K562 (cell line): Measurements from ENCODE around the gene BMPR2. TPM values are rescaled to one million over a fixed set of nuclear protein-coding genes. Genes with fewer than 3 reads are reported as not detected.

Experiments
- CC2D1A ChIP-seq: fragments of 450-650 bp; IDR thresholded peaks from 2 replicates; pipeline ENCODE4 v1.6.1; 2017; ENCODE audit warnings: mild to moderate bottlenecking
- CXXC5 ChIP-seq: fragments of 250-450 bp; sonication (Bioruptor Pico); IDR thresholded peaks from 2 replicates; pipeline ENCODE4 v1.8.0; 2022; ENCODE audit warnings: inconsistent platforms, mild to moderate bottlenecking, moderate library complexity
- ELK3 ChIP-seq: fragments of 450-650 bp; formaldehyde crosslinking; IDR thresholded peaks from 2 replicates; pipeline ENCODE4 v1.4.0; 2020; ENCODE audit warnings: mild to moderate bottlenecking
- FOXK2 ChIP-seq, 2 experiments: fragments of 450-650 bp; IDR thresholded peaks in 1 of 2; conservative IDR thresholded peaks in 1 of 2; 2 replicates each; pipeline ENCODE4 v1.6.1; 2016; ENCODE audit warnings: low read depth in 2 of 2, mild to moderate bottlenecking in 1 of 2
- HMG20B ChIP-seq: fragments of 250-450 bp; sonication (Bioruptor Pico); IDR thresholded peaks from 2 replicates; pipeline ENCODE4 v1.5.0; 2021; ENCODE audit warnings: mild to moderate bottlenecking
- MAZ ChIP-seq, 2 experiments: fragments of 450-650 bp in 1 of 2; sonication (generic) in 1 of 2; formaldehyde crosslinking; IDR thresholded peaks in 1 of 2; conservative IDR thresholded peaks in 1 of 2; 2 replicates each; pipeline versions ENCODE4 v1.4.0 to v1.5.0; 2020; ENCODE audit warnings: mild to moderate bottlenecking in 1 of 2, missing genetic modification reagents in 1 of 2
- NCOA4 ChIP-seq: fragments of 450-650 bp; IDR thresholded peaks from 2 replicates; pipeline ENCODE4 v1.6.1; 2018; ENCODE audit warnings: mild to moderate bottlenecking; ENCODE audit not compliant: partially characterized antibody
- RAD21 ChIP-seq, 2 experiments: fragments of 250-450 bp in 1 of 2; fragments of 450-650 bp in 1 of 2; sonication (Bioruptor Pico) in 1 of 2; formaldehyde crosslinking in 1 of 2; IDR thresholded peaks in 1 of 2; conservative IDR thresholded peaks in 1 of 2; 2 replicates each; pipeline versions ENCODE4 v1.4.0 to v1.8.0; 2020 to 2022; ENCODE audit warnings: mild to moderate bottlenecking in 2 of 2, moderate library complexity in 1 of 2
- RBBP5 ChIP-seq: fragments of 200-600 bp; sonication (generic); IDR thresholded peaks from 2 replicates; pipeline ENCODE4 v1.6.1; 2012; ENCODE audit warnings: borderline replicate concordance, mild to moderate bottlenecking, low read length, control low read depth, inconsistent platforms; ENCODE audit not compliant: insufficient read depth, poor library complexity, severe bottlenecking
- REST ChIP-seq, 2 experiments: fragments of 450-650 bp; formaldehyde crosslinking in 1 of 2; IDR thresholded peaks; 2 replicates each; pipeline versions ENCODE4 v1.4.0 to v1.6.1; 2014 to 2020; ENCODE audit warnings: mild to moderate bottlenecking in 2 of 2, borderline replicate concordance in 1 of 2, low read depth in 1 of 2
- SMC3 ChIP-seq: conservative IDR thresholded peaks from 2 replicates; pipeline ENCODE4 v1.6.1; 2011; ENCODE audit warnings: low read depth, low read length, improper control_type of control experiment; ENCODE audit not compliant: insufficient read depth
- XRCC5 ChIP-seq: fragments of 200-400 bp; formaldehyde crosslinking; IDR thresholded peaks from 2 replicates; pipeline ENCODE4 v1.6.1; 2017; ENCODE audit warnings: low read depth, mild to moderate bottlenecking, low read length
- ZNF232 ChIP-seq: sonication (generic); formaldehyde crosslinking; IDR thresholded peaks from 2 replicates; pipeline ENCODE4 v1.8.0; 2022; ENCODE audit warnings: mild to moderate bottlenecking, missing genetic modification reagents
- polyA plus RNA-seq, 8 experiments: library from polyadenylated mRNA; depleted of rRNA in 4 of 8; stranded (reverse) in 5 of 8; unstranded in 3 of 8; fragments of >200 nt; fragmentation: Nextera tagmentation in 2 of 8; fragmentation: Illumina TruSeq in 1 of 8; extraction: Ambion mirVana in 2 of 8; extraction: Trizol in 1 of 8; gene quantifications; 2 replicates each; pipeline versions ENCODE4 v1.2.1 to v1.2.3, GENCODE V29; 2011 to 2014; ENCODE audit warnings: inconsistent platforms in 1 of 8, missing spikeins in 1 of 8
- total RNA-seq, 7 experiments: library from RNA; depleted of rRNA in 6 of 7; stranded (reverse); fragments of >200 nt in 6 of 7; fragmentation: Illumina TruSeq in 2 of 7; extraction: Trizol in 2 of 7; gene quantifications; 2 replicates each; pipeline versions ENCODE4 v1.2.1 to v1.2.3, GENCODE V29; 2011 to 2021; ENCODE audit warnings: low replicate concordance in 1 of 7
- TF ChIP-seq, protein P1 (sequence below): fragments of 200-800 bp; sonication (Bioruptor generic); IDR thresholded peaks from 2 replicates; pipeline ENCODE4 v1.6.1; 2017; ENCODE audit warnings: missing genetic modification characterization, missing compliant biosample characterization

BMPR2 gene
- total and polyA plus RNA-seq, 9 of the 15 experiments (the other 6 are each of a cell fraction or from before 2014, with no cell fraction given), result 0.73 to 5.0 (median 3.3) TPM

DNA sequence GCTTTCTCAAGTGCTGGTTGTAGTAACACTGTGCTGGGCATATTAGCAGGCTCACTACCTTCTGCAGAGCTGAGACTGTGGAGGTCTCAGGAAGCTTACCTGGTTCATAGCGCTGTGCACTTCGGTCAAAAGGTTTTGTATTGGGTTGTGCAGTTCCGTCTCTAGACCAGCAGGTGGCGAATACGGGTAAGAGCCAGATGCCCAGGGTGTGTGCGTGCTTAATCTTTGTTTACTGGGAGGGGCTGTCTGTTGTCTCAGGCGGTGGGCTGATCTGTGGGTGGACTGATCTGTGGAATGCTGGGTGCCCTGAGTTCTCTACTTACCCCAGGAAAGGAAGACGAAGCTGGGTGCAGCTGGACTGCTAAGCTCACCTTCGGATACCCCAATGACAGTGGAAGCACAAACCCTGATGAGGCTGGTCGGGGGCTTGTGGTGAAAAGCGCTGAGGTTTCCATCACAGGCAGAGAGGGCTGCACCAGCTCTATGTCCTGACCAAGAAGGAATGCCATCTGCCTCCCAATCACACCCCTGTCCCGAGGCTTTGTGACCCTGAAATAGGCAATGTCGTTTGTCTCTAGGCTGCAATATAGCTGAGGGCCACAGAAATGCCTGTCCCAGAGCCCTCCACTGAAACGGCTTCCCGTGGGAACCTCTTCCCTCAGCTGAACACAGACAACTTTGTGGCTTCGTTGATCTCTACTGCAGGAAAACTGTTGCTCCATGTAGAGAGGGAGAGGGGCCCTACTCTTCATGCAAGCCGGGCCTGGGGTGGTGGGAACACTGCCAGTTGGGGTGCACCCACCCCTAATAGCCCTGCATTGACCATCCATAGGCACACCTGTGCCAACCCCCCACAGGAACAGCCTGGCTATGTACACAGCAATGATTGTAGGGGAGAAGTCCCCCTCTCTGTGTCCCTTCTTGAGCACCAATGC lies 212.8 kb downstream of the BMPR2 start (continued):
- 0 out of 4 replicates have a peak, but pooled peaks of 1 of the 2 experiments have one; percentile 32 for TF ChIP-seq MAZ (CRISPR knock-in tag; conservative IDR thresholded peaks at IDR 0.05 in 1 of 2, IDR thresholded peaks at IDR 0.05 in 1 of 2)
- no peak for TF ChIP-seq HMG20B (CRISPR knock-in tag)
- TF ChIP-seq CXXC5 (CRISPR knock-in tag), result 0 out of 2 replicates have a peak, but pooled peaks have one; percentile 17
- peak; percentile 68 for TF ChIP-seq SMC3
- TF ChIP-seq, protein P1, sequence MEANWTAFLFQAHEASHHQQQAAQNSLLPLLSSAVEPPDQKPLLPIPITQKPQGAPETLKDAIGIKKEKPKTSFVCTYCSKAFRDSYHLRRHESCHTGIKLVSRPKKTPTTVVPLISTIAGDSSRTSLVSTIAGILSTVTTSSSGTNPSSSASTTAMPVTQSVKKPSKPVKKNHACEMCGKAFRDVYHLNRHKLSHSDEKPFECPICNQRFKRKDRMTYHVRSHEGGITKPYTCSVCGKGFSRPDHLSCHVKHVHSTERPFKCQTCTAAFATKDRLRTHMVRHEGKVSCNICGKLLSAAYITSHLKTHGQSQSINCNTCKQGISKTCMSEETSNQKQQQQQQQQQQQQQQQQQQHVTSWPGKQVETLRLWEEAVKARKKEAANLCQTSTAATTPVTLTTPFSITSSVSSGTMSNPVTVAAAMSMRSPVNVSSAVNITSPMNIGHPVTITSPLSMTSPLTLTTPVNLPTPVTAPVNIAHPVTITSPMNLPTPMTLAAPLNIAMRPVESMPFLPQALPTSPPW (CRISPR knock-in tag), result peak; percentile 25; the same call in 1 of the 2 replicates
- peak; percentile 66; the same call in 1 of the 2 replicates for TF ChIP-seq REST (IDR thresholded peaks at IDR 0.05; ENCODE audit: borderline replicate concordance)
- no peak for TF ChIP-seq REST (CRISPR knock-in tag; IDR thresholded peaks at IDR 0.05; ENCODE audit: low read depth)
- no peak for TF ChIP-seq NCOA4
- TF ChIP-seq ZNF232 (CRISPR knock-in tag), result no peak
- TF ChIP-seq ELK3 (CRISPR knock-in tag), result no peak
- TF ChIP-seq FOXK2 (conservative IDR thresholded peaks at IDR 0.05 in 1 of 2, IDR thresholded peaks at IDR 0.05 in 1 of 2; ENCODE audit: low read depth in 2 of 2), result peak; percentile 54 to 76; a peak in 3 of 4 replicates
- peak; percentile 70 to 83 for TF ChIP-seq RAD21 (CRISPR knock-in tag; conservative IDR thresholded peaks at IDR 0.05 in 1 of 2, IDR thresholded peaks at IDR 0.05 in 1 of 2)
- peak; percentile 59; the same call in 1 of the 2 replicates for TF ChIP-seq CC2D1A
- TF ChIP-seq RBBP5, result no peak
- peak; percentile 69; the same call in 1 of the 2 replicates for TF ChIP-seq XRCC5
